ENCODE results near the gene LIPT2. TPM values are rescaled to one million over a fixed set of nuclear protein-coding genes. Genes with fewer than 3 reads are reported as not detected.

The LIPT2 gene
- total RNA-seq, 1 donor from 2014 or later: 2.9 TPM

DNA sequence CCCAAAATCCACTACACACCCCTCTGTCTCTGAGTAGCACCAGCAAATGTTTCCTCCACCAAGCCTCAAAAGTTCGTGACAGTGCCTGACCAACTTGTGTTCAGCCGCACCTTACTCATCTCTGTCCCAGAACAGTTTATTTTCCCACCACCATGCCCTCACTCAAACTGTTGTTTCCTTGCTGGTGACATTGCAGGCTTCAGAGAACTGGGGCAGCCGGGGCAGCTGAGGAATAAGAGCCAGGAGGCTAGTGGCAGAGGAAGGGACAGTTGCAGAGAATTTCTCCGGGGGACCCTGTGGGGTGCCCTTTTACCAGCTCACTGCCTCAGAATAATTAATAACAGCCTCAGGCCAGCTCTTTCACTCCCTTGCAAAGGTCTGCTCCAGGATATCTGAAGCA lies 25.5 kb downstream of the LIPT2 start:
- FAIRE-seq: no peak
- DNase-seq (ENCODE audit: low spot score in 2 of 2): no peak

- FAIRE-seq (no peak), DNase-seq (ENCODE audit: low spot score in 2 of 2) (peak; percentile 36 to 54)
These were observed 26.3 kb downstream of the LIPT2 start, which contains the start of gene KCNE3 for GRCh38 chr11:74466916-74467885. KCNE3 (minus strand) TSS chr11:74467549; CDS start chr11:74457563, 9,986 bp downstream.

- DNase-seq (ENCODE audit: low spot score in 2 of 2): no peak
- no peak for FAIRE-seq
These were observed 28.2 kb downstream of the LIPT2 start for GRCh38 chr11:74465291-74465708.

DNA sequence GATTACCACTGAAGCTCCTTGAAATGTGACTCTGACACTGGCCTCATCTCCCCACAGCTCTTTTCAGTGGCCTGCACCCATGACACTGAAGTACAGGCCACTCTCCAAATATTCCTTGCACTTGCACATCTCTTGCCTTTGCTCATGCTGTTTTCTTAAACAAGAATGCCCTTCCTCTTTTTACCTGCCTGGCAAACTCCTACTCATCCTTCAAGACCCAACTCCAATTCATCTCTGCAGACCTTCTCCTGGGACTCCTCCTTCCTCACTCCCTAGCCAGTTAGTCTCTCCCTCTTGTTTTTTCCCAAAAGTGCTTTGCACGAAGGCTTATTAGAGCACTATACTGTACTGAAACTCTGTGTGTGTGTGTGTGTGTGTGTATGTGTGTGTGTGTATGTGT lies 28.8 kb downstream of the LIPT2 start:
- FAIRE-seq (no peak), DNase-seq (ENCODE audit: low spot score in 2 of 2) (no peak)

GRCh38 chr11:74463216-74463615 lies 30.3 kb downstream of the LIPT2 start:
- FAIRE-seq (no peak), DNase-seq (ENCODE audit: low spot score in 2 of 2) (no peak)

DNA sequence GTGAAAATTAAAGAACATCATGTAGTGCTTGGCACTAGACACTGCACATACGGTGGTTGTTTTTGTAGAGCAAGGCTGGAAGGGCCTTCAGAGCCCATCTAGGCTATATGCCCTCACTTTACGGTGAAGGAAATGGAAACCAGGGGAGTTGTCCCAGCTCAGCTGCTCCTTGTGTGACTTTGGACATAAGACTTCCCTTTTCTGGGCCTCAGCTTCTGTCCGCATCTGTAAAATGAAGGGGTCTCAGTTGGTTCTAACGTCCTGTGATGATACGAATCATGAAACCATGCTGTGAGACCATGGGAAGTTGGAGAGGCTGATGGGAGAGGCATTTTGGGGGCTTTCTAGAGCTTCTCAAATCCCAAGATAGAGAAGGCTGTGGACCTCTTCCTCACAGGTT lies 30.9 kb downstream of the LIPT2 start:
- FAIRE-seq (no peak), DNase-seq (ENCODE audit: low spot score in 2 of 2) (no peak)

- no peak for FAIRE-seq
- DNase-seq (ENCODE audit: low spot score in 2 of 2): no peak
These were observed 31.5 kb downstream of the LIPT2 start for GRCh38 chr11:74462009-74462408.

GRCh38 chr11:74460481-74461154 lies 32.9 kb downstream of the LIPT2 start:
- FAIRE-seq: no peak

DNA sequence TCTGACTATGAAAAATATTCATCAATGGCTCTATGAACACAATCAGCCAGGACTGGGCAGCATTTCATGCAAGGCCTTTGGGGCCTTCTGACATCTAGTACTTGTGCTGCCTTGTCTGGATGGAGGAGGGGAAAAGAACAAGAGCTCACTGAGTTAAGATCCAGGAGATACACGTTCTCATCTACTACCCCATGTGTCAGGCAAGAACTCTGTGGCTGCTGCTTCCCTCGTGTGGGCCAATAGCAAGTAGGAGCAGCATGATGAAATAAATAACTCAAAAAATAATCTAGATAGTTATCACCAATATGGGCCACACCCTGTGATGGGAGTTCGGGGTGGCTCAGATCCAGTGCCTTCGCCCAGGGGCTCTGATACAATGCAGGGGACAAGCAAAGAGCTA lies 33.5 kb downstream of the LIPT2 start:
- FAIRE-seq (no peak), DNase-seq (ENCODE audit: low spot score in 2 of 2) (no peak)

More at GRCh38 chr11:74460481-74461154, 32.9 kb downstream of the LIPT2 start:
- no peak for DNase-seq (ENCODE audit: low spot score in 2 of 2)

DNA sequence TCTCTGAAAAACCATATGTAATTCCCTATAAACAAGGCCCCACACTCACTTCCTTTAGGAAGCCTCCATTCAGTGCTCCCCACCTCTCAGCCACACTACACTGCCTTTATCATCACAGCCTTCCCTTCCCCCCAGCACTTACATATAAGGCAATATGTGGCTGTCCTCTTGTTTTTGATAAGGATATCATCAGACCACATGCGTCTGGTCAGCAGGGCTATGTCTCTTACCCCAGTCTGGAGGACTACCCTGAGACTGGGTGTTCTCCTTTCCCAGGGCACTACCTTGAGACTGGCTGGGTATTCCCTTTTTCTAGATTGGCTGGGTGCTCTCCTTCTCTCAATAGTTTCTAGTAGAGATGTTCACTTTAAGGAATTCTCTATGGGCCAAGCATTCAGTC lies 33.9 kb downstream of the LIPT2 start:
- no peak for FAIRE-seq

DNA sequence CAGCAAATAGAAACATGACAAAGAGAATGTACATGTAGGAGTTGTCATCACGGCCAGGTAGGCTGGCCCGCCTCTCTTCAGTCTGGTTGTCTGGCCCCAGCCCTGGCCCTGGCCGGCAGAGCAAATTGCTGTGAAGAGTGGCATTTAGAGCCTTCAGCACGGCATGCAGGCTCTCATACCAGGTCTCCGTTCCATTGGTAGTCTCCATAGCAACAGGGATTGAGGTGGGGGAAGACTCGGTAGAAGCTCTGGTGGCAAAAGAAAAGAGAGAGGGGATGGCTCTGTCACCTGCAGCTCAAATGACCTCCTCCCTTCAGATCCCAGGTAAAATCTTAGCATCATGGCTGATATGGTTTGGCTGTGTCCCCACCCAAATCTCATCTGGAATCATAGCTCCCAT lies 36.2 kb downstream of the LIPT2 start:
- FAIRE-seq (no peak), DNase-seq (ENCODE audit: low spot score in 2 of 2) (no peak)

More for the DNA sequence above, 33.9 kb downstream of the LIPT2 start:
- DNase-seq (ENCODE audit: low spot score in 2 of 2): no peak

DNA sequence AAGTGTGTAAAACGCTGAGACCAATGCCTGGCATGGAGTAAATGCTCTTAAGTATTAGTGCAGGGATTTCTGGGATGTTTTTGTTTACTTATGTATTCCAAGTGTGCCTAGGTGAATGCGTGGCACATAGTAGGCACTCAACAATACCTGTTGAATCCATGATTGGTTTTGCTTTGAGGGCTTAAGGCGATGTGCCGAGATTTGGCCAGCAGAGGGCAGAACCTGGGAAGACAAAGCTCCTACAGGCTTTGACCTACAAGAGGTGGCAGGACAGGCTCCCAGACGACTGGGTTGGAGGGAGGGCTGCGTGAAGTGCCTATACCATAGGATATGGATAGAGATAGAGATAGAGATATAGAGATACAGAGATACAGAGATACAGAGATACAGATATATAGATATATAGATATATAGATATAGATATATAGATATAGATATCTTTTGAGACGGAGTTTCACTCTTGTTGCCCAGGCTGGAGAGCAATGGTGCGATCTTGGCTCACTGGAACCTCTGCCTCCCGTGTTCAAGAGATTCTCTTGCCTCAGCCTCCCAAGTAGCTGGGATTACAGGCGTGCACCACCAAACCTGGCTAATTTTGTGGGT lies 40.0 kb downstream of the LIPT2 start:
- DNase-seq (ENCODE audit: low spot score in 2 of 2) (peak in 1 of 2 donors; percentile 48), FAIRE-seq (no peak)

DNA sequence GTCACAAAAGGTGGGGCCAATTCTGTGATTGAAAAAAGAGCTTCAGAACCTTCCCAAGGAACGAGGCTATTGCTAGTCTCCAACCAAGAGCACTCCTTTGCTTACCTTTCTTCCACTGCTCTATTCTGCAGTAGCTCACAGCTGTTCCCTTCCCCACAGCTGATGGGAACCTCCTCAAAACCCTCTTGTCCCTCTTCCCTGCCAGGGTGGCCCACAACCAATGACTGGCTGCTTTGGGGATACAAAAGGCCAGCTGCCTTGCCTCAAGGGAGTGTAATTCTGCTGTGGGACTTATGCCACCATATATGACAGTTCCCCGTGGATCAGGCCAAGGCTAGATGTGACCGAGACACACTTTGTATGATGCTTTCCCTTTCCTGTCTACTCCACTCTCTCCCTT lies 41.2 kb downstream of the LIPT2 start:
- no peak for DNase-seq (ENCODE audit: low spot score in 2 of 2)
- FAIRE-seq: no peak

- DNase-seq (ENCODE audit: low spot score in 2 of 2): no peak
- no peak for FAIRE-seq
These were observed 43.2 kb downstream of the LIPT2 start for GRCh38 chr11:74450318-74450717.

DNA sequence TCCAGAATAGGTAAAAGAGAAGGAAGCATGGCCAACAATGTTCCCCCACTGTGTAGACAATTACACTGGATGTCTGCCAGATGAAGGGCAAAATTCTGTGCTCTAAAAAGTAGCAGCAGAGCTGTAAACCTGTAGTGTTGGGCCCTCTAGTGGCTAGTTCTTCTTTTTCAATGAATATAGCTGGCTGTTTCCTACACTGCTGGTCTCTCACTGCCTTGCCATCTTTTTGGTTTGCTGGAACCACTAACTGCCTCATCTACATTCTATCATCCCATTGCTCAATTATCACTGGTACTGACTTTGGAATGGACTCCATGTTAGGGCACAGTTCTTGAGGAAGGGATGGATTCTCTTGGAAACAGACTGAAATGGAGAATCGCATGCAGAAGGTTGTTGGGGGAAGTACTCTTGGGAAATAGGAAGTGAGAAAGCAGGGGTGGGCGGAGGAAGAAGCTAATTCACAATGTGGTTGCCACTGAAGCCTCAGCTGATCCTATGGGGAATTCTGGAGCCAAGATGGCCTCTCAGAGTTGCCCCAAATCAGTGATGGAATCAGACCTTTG lies 44.1 kb downstream of the LIPT2 start:
- FAIRE-seq (no peak), DNase-seq (ENCODE audit: low spot score in 2 of 2) (peak in 1 of 2 donors; percentile 58)

DNA sequence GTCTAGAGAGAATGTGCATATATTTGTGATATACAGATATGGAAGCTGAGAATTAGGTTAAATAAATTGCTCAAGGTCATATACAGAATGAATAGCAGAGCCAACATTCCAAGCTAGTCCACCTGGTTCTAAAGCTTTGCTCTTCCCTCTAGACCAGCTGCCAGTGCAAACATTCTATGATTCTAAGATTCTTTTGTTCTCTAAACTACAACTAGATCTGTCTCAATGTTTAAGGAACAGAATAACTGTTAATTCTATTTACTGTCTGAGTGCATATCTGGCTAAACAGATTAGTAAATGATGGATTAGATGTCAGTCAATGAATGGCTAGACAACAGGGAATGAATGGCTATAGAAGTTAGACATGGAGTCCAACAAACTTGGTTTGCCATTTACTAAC lies 45.8 kb downstream of the LIPT2 start:
- FAIRE-seq: no peak
- no peak for DNase-seq (ENCODE audit: low spot score in 2 of 2)

DNA sequence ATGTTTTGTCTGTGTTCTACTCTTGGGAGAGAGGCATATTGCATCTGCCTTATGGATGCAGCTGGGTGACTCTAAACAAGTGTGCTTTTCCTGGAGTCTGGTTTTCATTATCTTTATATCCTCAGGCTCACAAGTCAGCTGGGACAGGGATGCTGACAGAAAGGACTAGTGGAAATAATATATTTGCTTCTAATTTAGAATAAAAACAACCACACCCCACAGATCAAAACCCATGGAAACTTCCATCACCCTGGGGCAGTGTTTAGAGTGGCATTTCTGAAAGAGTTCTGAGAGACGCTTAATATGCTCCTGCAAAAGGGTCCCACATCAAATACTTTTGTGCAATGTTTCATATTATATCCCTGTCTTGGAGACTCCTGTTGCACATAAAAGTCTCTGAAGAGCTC lies 47.0 kb downstream of the LIPT2 start:
- no peak for DNase-seq (ENCODE audit: low spot score in 2 of 2)
- no peak for FAIRE-seq

- FAIRE-seq (no peak), DNase-seq (ENCODE audit: low spot score in 2 of 2) (no peak)
These were observed 49.2 kb downstream of the LIPT2 start for GRCh38 chr11:74444173-74444826.

GRCh38 chr11:74443071-74443864 lies 50.3 kb downstream of the LIPT2 start:
- FAIRE-seq: no peak

More at GRCh38 chr11:74443071-74443864, 50.3 kb downstream of the LIPT2 start:
- DNase-seq (ENCODE audit: low spot score in 2 of 2): no peak
